Panc1 (cell line): ENCODE measurements around the gene MYL10. TPM values are rescaled to one million over a fixed set of nuclear protein-coding genes. Genes with fewer than 3 reads are reported as not detected.

Experiments
- ATAC-seq: fragments of 200-7000 bp; cut with Tn5 transposase; 2 replicates; pipeline ENCODE4 v1.9.1; 2020; ENCODE audit warnings: mild to moderate bottlenecking, moderate library complexity
- BruUV-seq: library from RNA; stranded (reverse); fragments of 400-500 nt; replicated peaks from 2 replicates; lab custom pipeline; 2021; lab: Mats Ljungman, UMichigan
- CTCF ChIA-PET: fragments of 300-600 bp; sonication (Branson Sonifier 250); formaldehyde crosslinking; loops from one replicate; lab custom pipeline; 2022; ENCODE audit warnings: antibody characterized with exemption; lab: Charles Lee
- POLR2A ChIA-PET: fragments of 300-600 bp; sonication (Branson Sonifier 250); formaldehyde crosslinking; loops from one replicate; lab custom pipeline; 2022; ENCODE audit warnings: antibody characterized with exemption; lab: Charles Lee
- DNase-seq: peaks from one replicate; pipeline ENCODE4 v3.0.0-alpha.2; 2010; ENCODE audit warnings: low read depth, low spot score
- H3K27ac ChIP-seq: 2 replicates; pipeline ENCODE4 v1.5.1; 2011; ENCODE audit warnings: mild to moderate bottlenecking, low read length, inconsistent platforms
- H3K27me3 ChIP-seq: fragments of 200-500 bp; sonication (Bioruptor generic); 2 replicates; pipeline ENCODE4 v1.6.0; 2014; ENCODE audit warnings: low read length, inconsistent platforms; ENCODE audit not compliant: control insufficient read depth, insufficient read depth
- H3K36me3 ChIP-seq: fragments of 200-500 bp; sonication (Bioruptor generic); 2 replicates; pipeline ENCODE4 v1.5.1; 2014; ENCODE audit warnings: inconsistent platforms, mild to moderate bottlenecking, low read length, moderate library complexity; ENCODE audit not compliant: control insufficient read depth, insufficient read depth
- H3K4me1 ChIP-seq: 2 replicates; pipeline ENCODE4 v1.5.1; 2011; ENCODE audit warnings: inconsistent platforms, mild to moderate bottlenecking, low read length, moderate library complexity; ENCODE audit not compliant: control insufficient read depth, insufficient read depth
- H3K4me3 ChIP-seq, 2 experiments: 2 replicates each; pipeline ENCODE4 v1.5.1; 2011 to 2012; ENCODE audit warnings: low read depth in 2 of 2, low read length in 2 of 2, mild to moderate bottlenecking in 2 of 2, inconsistent platforms in 1 of 2, moderate library complexity in 1 of 2
- H3K9me3 ChIP-seq: fragments of 200-500 bp; sonication (Bioruptor generic); 2 replicates; pipeline ENCODE4 v1.5.1; 2014; ENCODE audit warnings: low read depth, mild to moderate bottlenecking, inconsistent platforms, low read length, moderate library complexity; ENCODE audit not compliant: control insufficient read depth, insufficient read depth
- POLR2AphosphoS5 ChIP-seq: IDR thresholded peaks from 2 replicates; pipeline ENCODE4 v1.6.1; 2012; ENCODE audit warnings: mild to moderate bottlenecking, low read depth, low read length, moderate library complexity
- SIN3A ChIP-seq: IDR thresholded peaks from 2 replicates; pipeline ENCODE4 v1.6.1; 2012; ENCODE audit warnings: low read depth, mild to moderate bottlenecking, low read length, moderate library complexity, borderline replicate concordance; ENCODE audit not compliant: insufficient read depth
- TCF7L2 ChIP-seq: IDR thresholded peaks from 2 replicates; pipeline ENCODE4 v1.6.1; 2011; ENCODE audit warnings: mild to moderate bottlenecking, low read depth, low read length, inconsistent platforms
- in situ Hi-C: cut with HindIII; loops from 2 replicates; pipeline ENCODE4 v1.10.0; 2016; ENCODE audit warnings: low sequenced_read_pairs, low pct_unique_long_range_greater_than_20kb
- intact Hi-C: fragments of 100-400 bp; cut with micrococcal nuclease; formaldehyde crosslinking; loops from one replicate; pipeline ENCODE4 v1.10.0; 2022; ENCODE audit not compliant: unreplicated experiment
- total RNA-seq: library from RNA; stranded (reverse); gene quantifications from one replicate; pipeline ENCODE4 v1.2.1, GENCODE V29; 2021; ENCODE audit not compliant: unreplicated experiment
- TF ChIP-seq, protein P1 (sequence below): fragments of 450-650 bp; IDR thresholded peaks from 2 replicates; pipeline ENCODE4 v1.5.1; 2017; ENCODE audit warnings: mild to moderate bottlenecking
- TF ChIP-seq, protein P2 (sequence below), 2 experiments: IDR thresholded peaks; 2 replicates each; pipeline ENCODE4 v1.6.1; 2011 to 2012; ENCODE audit warnings: low read depth in 2 of 2, control low read depth in 1 of 2, low read length in 1 of 2, mild to moderate bottlenecking in 1 of 2, moderate library complexity in 1 of 2; ENCODE audit not compliant: insufficient read depth in 1 of 2

The MYL10 gene
- total RNA-seq, 1 experiment from 2014 or later, result not detected

- in situ Hi-C loops (no loop called here), intact Hi-C loops (no loop called here)
- ChIA-PET POLR2A (no interaction called here), CTCF (no interaction called here)
- no peaks in the 10 kb centered on the region for H3K36me3 ChIP-seq
- TF ChIP-seq SIN3A, result no peak
- no peak for TF ChIP-seq TCF7L2
- TF ChIP-seq, protein P1, sequence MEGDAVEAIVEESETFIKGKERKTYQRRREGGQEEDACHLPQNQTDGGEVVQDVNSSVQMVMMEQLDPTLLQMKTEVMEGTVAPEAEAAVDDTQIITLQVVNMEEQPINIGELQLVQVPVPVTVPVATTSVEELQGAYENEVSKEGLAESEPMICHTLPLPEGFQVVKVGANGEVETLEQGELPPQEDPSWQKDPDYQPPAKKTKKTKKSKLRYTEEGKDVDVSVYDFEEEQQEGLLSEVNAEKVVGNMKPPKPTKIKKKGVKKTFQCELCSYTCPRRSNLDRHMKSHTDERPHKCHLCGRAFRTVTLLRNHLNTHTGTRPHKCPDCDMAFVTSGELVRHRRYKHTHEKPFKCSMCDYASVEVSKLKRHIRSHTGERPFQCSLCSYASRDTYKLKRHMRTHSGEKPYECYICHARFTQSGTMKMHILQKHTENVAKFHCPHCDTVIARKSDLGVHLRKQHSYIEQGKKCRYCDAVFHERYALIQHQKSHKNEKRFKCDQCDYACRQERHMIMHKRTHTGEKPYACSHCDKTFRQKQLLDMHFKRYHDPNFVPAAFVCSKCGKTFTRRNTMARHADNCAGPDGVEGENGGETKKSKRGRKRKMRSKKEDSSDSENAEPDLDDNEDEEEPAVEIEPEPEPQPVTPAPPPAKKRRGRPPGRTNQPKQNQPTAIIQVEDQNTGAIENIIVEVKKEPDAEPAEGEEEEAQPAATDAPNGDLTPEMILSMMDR, result no peak
- TF ChIP-seq POLR2AphosphoS5, result no peak
- TF ChIP-seq, protein P2, sequence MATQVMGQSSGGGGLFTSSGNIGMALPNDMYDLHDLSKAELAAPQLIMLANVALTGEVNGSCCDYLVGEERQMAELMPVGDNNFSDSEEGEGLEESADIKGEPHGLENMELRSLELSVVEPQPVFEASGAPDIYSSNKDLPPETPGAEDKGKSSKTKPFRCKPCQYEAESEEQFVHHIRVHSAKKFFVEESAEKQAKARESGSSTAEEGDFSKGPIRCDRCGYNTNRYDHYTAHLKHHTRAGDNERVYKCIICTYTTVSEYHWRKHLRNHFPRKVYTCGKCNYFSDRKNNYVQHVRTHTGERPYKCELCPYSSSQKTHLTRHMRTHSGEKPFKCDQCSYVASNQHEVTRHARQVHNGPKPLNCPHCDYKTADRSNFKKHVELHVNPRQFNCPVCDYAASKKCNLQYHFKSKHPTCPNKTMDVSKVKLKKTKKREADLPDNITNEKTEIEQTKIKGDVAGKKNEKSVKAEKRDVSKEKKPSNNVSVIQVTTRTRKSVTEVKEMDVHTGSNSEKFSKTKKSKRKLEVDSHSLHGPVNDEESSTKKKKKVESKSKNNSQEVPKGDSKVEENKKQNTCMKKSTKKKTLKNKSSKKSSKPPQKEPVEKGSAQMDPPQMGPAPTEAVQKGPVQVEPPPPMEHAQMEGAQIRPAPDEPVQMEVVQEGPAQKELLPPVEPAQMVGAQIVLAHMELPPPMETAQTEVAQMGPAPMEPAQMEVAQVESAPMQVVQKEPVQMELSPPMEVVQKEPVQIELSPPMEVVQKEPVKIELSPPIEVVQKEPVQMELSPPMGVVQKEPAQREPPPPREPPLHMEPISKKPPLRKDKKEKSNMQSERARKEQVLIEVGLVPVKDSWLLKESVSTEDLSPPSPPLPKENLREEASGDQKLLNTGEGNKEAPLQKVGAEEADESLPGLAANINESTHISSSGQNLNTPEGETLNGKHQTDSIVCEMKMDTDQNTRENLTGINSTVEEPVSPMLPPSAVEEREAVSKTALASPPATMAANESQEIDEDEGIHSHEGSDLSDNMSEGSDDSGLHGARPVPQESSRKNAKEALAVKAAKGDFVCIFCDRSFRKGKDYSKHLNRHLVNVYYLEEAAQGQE (IDR thresholded peaks at IDR 0.05; ENCODE audit: insufficient read depth in 1 of 2, low read depth in 2 of 2, low read length in 1 of 2), result no peak
- ATAC-seq, result no peak
- no peaks in the 10 kb centered on the region for H3K9me3 ChIP-seq
- no peaks in the 10 kb centered on the region for H3K27me3 ChIP-seq
- no TSS peak for BruUV-seq
- H3K27ac ChIP-seq, result no peak overlapping the region
- H3K4me1 ChIP-seq, result no peaks in the 10 kb centered on the region
- no peak for DNase-seq
- H3K4me3 ChIP-seq, result no peak overlapping the region
Observed at GRCh38 chr7:101662447-101662998, 33.4 kb upstream of the MYL10 start.

DNA sequence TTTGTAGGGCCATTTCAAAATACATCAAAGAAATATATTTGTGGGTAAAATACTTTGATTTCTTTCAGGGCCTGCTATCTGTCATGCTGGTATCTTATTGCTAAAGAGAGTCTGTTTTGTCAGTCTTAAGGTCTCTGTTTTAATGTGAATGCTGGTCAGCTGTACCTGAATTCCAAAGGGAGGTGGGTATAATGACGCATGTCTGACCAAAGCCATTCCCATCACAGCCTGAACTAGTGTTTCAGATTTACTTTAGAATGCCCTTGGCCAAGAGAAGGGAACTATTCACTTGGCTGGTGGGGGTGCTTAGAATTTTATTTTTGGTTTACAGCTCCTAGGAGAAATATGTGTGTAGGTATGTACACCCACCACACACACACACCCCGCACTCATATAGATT, 30.6 kb upstream of the MYL10 start:
- ChIA-PET CTCF (no interaction called here), POLR2A (interaction anchor here (0.5 kb wide), 1 partner anchor 35 kb away, joined by 7 read pairs; no protein-coding TSS in a partner anchor)
- no peak for TF ChIP-seq SIN3A
- no peak for TF ChIP-seq TCF7L2
- TF ChIP-seq, protein P2 (IDR thresholded peaks at IDR 0.05; ENCODE audit: insufficient read depth in 1 of 2, low read depth in 2 of 2, low read length in 1 of 2), result no peak
- TF ChIP-seq, protein P1, result no peak
- TF ChIP-seq POLR2AphosphoS5, result no peak
- Histone ChIP-seq H3K36me3 (no peaks in the 10 kb centered on the region), H3K27me3 (no peaks in the 10 kb centered on the region), H3K27ac (no peak overlapping the region), H3K4me3 (no peak overlapping the region), H3K4me1 (no peaks in the 10 kb centered on the region), H3K9me3 (no peaks in the 10 kb centered on the region)
- intact Hi-C loops, result no loop called here
- DNase-seq, result no peak
- ATAC-seq, result no peak
- no TSS peak for BruUV-seq
- in situ Hi-C loops, result no loop called here
